Measurements from ENCODE around the gene FAM149A. TPM values are rescaled to one million over a fixed set of nuclear protein-coding genes. Genes with fewer than 3 reads are reported as not detected.

The FAM149A gene
- total RNA-seq, 1 donor from 2014 or later = 9.8 TPM

- no peaks in the 10 kb centered on the region for H3K9me3 ChIP-seq
- no peak for DNase-seq (ENCODE audit: extremely low spot score in 2 of 2)
- H3K27me3 ChIP-seq = no peaks in the 10 kb centered on the region
- H3K36me3 ChIP-seq = no peaks in the 10 kb centered on the region
- TF ChIP-seq, protein P1, sequence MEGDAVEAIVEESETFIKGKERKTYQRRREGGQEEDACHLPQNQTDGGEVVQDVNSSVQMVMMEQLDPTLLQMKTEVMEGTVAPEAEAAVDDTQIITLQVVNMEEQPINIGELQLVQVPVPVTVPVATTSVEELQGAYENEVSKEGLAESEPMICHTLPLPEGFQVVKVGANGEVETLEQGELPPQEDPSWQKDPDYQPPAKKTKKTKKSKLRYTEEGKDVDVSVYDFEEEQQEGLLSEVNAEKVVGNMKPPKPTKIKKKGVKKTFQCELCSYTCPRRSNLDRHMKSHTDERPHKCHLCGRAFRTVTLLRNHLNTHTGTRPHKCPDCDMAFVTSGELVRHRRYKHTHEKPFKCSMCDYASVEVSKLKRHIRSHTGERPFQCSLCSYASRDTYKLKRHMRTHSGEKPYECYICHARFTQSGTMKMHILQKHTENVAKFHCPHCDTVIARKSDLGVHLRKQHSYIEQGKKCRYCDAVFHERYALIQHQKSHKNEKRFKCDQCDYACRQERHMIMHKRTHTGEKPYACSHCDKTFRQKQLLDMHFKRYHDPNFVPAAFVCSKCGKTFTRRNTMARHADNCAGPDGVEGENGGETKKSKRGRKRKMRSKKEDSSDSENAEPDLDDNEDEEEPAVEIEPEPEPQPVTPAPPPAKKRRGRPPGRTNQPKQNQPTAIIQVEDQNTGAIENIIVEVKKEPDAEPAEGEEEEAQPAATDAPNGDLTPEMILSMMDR (IDR thresholded peaks at IDR 0.05) = no peak
- no peak for TF ChIP-seq POLR2A (IDR thresholded peaks at IDR 0.05)
- no peak for TF ChIP-seq POLR2AphosphoS5 (IDR thresholded peaks at IDR 0.05; ENCODE audit: insufficient read depth in 1 of 2, low read depth in 1 of 2)
- no peak overlapping the region for H3K4me3 ChIP-seq
- intact Hi-C loops (cut with DNase I) = no loop called here
- no peaks in the 10 kb centered on the region for H3K4me1 ChIP-seq
- H3K27ac ChIP-seq = no peak overlapping the region
These were observed 63.1 kb downstream of the FAM149A start for GRCh38 chr4:186167605-186168004.

DNA sequence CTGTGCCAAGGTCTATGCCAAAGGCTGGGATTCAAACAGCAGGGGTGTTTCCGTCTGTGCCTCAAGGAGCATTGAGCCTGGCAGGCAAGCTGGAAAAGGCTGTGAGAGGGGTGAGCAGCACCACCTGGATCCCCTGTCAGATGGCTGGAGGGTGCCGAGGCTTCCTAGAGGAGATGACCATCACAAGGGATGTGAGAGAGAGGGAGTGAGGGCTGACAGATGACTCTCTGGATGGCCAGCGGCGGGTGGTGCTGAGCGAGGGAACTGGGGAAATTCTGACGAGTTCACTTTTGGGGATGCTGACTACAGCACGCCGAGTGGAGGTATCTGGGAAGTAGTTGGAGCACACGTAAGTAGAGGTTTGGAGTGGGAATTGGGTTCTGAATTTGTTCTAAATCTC is 64.2 kb downstream of the FAM149A start:
- H3K36me3 ChIP-seq = no peaks in the 10 kb centered on the region
- no peaks in the 10 kb centered on the region for H3K4me1 ChIP-seq
- no peak for TF ChIP-seq POLR2A (IDR thresholded peaks at IDR 0.05)
- TF ChIP-seq POLR2AphosphoS5 (IDR thresholded peaks at IDR 0.05; ENCODE audit: insufficient read depth in 1 of 2, low read depth in 1 of 2) = no peak
- TF ChIP-seq, protein P1 (IDR thresholded peaks at IDR 0.05) = no peak
- H3K27me3 ChIP-seq = no peaks in the 10 kb centered on the region
- no peak overlapping the region for H3K27ac ChIP-seq
- no peaks in the 10 kb centered on the region for H3K9me3 ChIP-seq
- H3K4me3 ChIP-seq = no peak overlapping the region
- intact Hi-C loops (cut with DNase I) = no loop called here
- DNase-seq (ENCODE audit: extremely low spot score in 2 of 2) = no peak

DNA sequence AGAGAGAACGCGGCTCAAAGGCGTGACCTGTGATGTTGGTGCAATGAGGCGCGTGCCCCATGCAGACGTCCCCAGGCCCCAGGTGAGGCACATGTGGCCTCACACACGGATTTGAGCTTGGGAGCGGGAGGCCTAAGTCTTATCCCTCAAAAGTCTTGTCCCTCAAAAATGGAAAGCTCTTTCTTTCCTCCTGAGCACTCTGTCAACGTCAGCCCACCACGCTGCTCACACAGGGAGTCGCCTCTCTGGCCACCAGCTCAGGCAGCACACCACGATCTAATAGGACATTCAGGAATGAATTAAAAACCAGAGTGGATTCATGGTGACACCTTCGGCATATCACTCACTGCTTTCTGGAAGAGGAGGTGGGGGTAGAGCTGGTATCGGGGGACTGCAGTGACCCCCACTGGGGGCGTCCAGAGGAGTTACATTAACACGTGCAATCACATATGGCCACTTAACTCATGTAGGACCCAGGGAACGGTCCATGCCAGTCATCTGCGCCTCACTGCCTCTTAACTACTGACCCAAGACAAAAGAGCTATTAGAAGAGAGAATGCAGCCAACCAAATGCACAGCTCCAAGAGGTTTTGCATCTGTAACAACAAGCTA is 64.9 kb downstream of the FAM149A start:
- Histone ChIP-seq H3K9me3 (no peaks in the 10 kb centered on the region), H3K36me3 (no peaks in the 10 kb centered on the region), H3K4me1 (no peaks in the 10 kb centered on the region), H3K4me3 (no peak overlapping the region), H3K27me3 (no peaks in the 10 kb centered on the region), H3K27ac (no peak overlapping the region)
- intact Hi-C loops (cut with DNase I) = no loop called here
- no peak for DNase-seq (ENCODE audit: extremely low spot score in 2 of 2)
- TF ChIP-seq POLR2A (IDR thresholded peaks at IDR 0.05) (no peak), POLR2AphosphoS5 (IDR thresholded peaks at IDR 0.05; ENCODE audit: insufficient read depth in 1 of 2, low read depth in 1 of 2) (no peak)
- TF ChIP-seq, protein P1 (IDR thresholded peaks at IDR 0.05) = no peak

DNA sequence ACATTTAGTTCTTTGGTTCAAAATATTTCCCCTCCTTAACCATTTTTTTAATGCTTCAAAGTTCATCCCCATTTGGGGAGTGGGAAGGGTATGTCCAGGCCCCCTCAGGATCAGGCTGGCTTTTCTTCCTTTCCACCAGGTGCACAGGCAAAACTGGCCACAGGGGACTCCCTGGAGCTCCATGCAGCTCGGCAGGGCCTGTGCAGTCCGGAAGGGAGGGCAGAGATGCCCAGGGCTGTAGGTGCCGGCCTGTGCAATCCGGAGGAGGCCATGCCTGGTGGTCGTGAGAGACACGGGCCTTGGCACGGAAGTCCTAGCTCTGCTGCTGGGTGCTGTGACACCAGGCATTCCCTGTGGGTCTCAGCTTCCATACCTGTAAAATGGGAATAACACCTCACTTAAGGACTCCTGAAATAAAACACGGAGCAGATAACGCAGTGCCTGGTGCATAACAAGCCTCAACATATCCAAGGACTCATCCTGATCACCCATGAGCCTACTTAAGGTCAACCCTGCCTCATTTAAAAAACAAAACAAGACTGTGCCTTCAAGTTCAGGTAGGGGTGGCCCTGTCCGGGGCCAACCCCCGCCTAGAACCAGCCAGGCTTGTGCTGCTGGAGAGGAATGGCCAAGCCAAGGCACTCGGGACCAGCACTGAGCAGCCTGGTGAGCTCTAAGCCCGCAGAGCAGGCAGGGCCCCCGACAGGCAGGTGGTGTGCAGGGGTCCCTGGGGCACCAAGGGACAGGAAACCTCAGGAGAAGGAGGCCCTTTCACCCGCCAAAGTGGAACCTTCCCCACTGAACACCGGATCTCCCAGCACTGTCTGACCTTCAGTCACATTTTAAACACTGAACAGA is 65.7 kb downstream of the FAM149A start:
- H3K27ac ChIP-seq = no peak overlapping the region
- intact Hi-C loops (cut with DNase I) = no loop called here
- H3K4me3 ChIP-seq = no peak overlapping the region
- TF ChIP-seq POLR2AphosphoS5 (IDR thresholded peaks at IDR 0.05; ENCODE audit: insufficient read depth in 1 of 2, low read depth in 1 of 2) = no peak
- no peak for TF ChIP-seq POLR2A (IDR thresholded peaks at IDR 0.05)
- TF ChIP-seq, protein P1 (IDR thresholded peaks at IDR 0.05) = no peak
- no peaks in the 10 kb centered on the region for H3K4me1 ChIP-seq
- H3K36me3 ChIP-seq = no peaks in the 10 kb centered on the region
- DNase-seq (ENCODE audit: extremely low spot score in 2 of 2) = no peak
- no peaks in the 10 kb centered on the region for H3K9me3 ChIP-seq
- no peaks in the 10 kb centered on the region for H3K27me3 ChIP-seq

- DNase-seq (ENCODE audit: extremely low spot score in 2 of 2) = no peak
- Histone ChIP-seq H3K4me3 (no peak overlapping the region), H3K4me1 (no peaks in the 10 kb centered on the region), H3K27me3 (no peaks in the 10 kb centered on the region), H3K27ac (no peak overlapping the region), H3K36me3 (no peaks in the 10 kb centered on the region), H3K9me3 (no peaks in the 10 kb centered on the region)
- TF ChIP-seq POLR2AphosphoS5 (IDR thresholded peaks at IDR 0.05; ENCODE audit: insufficient read depth in 1 of 2, low read depth in 1 of 2) (no peak), POLR2A (IDR thresholded peaks at IDR 0.05) (no peak)
- TF ChIP-seq, protein P1 (IDR thresholded peaks at IDR 0.05) = no peak
- intact Hi-C loops (cut with DNase I) = no loop called here
These were observed 66.5 kb downstream of the FAM149A start for GRCh38 chr4:186170966-186171365.
